ENCODE measurements around the gene NPR2.

GRCh38 chr9:35801328-35802128, 10.1 kb downstream of the NPR2 start:
- TF ChIP-seq CTCF (conservative IDR thresholded peaks at IDR 0.05; ENCODE audit: low read length) (no peak), EZH2phosphoT487 (IDR thresholded peaks at IDR 0.05; ENCODE audit: borderline replicate concordance) (no peak)

Measured in Loucy (cell line).